Transverse colon (tissue), 4 donors: ENCODE data around the gene FOXJ3.

Experiments used
- CTCF ChIP-seq, 5 experiments: fragments of 200-600 bp in 3 of 5; fragments of 450-650 bp in 2 of 5; sonication (generic) in 3 of 5; IDR thresholded peaks; 1 replicate in 2 of 5; 2 replicates in 3 of 5; pipeline ENCODE4 v1.5.1; 2016 to 2017; ENCODE audit warnings: antibody characterized with exemption in 5 of 5, inconsistent platforms in 3 of 5, mild to moderate bottlenecking in 2 of 5, moderate library complexity in 1 of 5
- POLR2A ChIP-seq: fragments of 450-650 bp; IDR thresholded peaks from one replicate; pipeline ENCODE4 v1.6.1; 2016; ENCODE audit warnings: antibody characterized with exemption, mild to moderate bottlenecking, moderate library complexity
- POLR2AphosphoS5 ChIP-seq, 3 donors: sonication (generic); formaldehyde crosslinking; IDR thresholded peaks; one replicate each; pipeline ENCODE4 v1.6.1; 2016; ENCODE audit warnings: antibody characterized with exemption in 3 of 3

GRCh38 chr1:42280821-42281220 is 54.2 kb downstream of the FOXJ3 start:
- no peak for TF ChIP-seq CTCF (IDR thresholded peaks at IDR 0.05)
- no peak for TF ChIP-seq POLR2A
- no peak for TF ChIP-seq POLR2AphosphoS5 (IDR thresholded peaks at IDR 0.05)
